GM12878 (cell line): ENCODE results near the gene PPARA. TPM values are rescaled to one million over a fixed set of nuclear protein-coding genes. Genes with fewer than 3 reads are reported as not detected.

Experiments
- ATAC-seq: fragments of 200-7000 bp; cut with Tn5 transposase; 3 replicates; pipeline ENCODE4 v1.9.1; 2020; ENCODE audit warnings: mild to moderate bottlenecking, moderate library complexity
- BruUV-seq: library from RNA; stranded (reverse); fragments of 400-500 nt; replicated peaks from 2 replicates; lab custom pipeline; 2021; lab: Mats Ljungman, UMichigan
- CTCF ChIA-PET: fragments of 300-600 bp; sonication (Branson Sonifier 250); formaldehyde crosslinking; extraction: SDS; loops from one replicate; lab custom pipeline; 2021; ENCODE audit warnings: inconsistent platforms; lab: Yijun Ruan, JAX
- POLR2A ChIA-PET: fragments of 350-600 bp; formaldehyde crosslinking; extraction: SDS; loops from one replicate; lab custom pipeline; 2021; ENCODE audit warnings: inconsistent platforms; lab: Charles Lee
- RAD21 ChIA-PET: fragments of 300-600 bp; sonication (Branson Sonifier 250); formaldehyde crosslinking; loops from one replicate; lab custom pipeline; 2023; ENCODE audit warnings: antibody characterized with exemption; ENCODE audit not compliant: unreplicated experiment; lab: Charles Lee
- SMC1A ChIA-PET: fragments of 300-600 bp; sonication (Branson Sonifier 250); formaldehyde crosslinking; loops from one replicate; lab custom pipeline; 2023; ENCODE audit not compliant: unreplicated experiment, uncharacterized antibody; lab: Charles Lee
- DNase-seq: peaks from one replicate; pipeline ENCODE4 v3.0.0-alpha.2; 2011; ENCODE audit warnings: low read depth, low spot score
- FAIRE-seq: peaks from 3 replicates; lab custom pipeline; 2011; peaks lifted over from hg19 to GRCh38; lab: Jason Lieb, UNC
- H2AFZ ChIP-seq: 2 replicates; pipeline ENCODE4 v1.6.0; 2011; ENCODE audit warnings: low read depth, low read length, control low read depth; ENCODE audit not compliant: control insufficient read depth
- H3K27ac ChIP-seq: 2 replicates; pipeline ENCODE4 v1.5.1; 2011; ENCODE audit warnings: control low read depth; ENCODE audit not compliant: control insufficient read depth, insufficient read depth
- H3K27me3 ChIP-seq, 2 experiments: replicated peaks in 1 of 2; 2 replicates each; pipeline versions ENCODE4 v1.6.0 to v1.6.1; 2011; ENCODE audit warnings: low read length in 1 of 2; ENCODE audit not compliant: control insufficient read depth in 2 of 2, insufficient read depth in 2 of 2
- H3K36me3 ChIP-seq, 2 experiments: 2 replicates each; pipeline ENCODE4 v1.5.1; 2011; ENCODE audit warnings: low read length in 1 of 2; ENCODE audit not compliant: control insufficient read depth in 2 of 2, insufficient read depth in 2 of 2
- H3K4me1 ChIP-seq: 2 replicates; pipeline ENCODE4 v1.6.1; 2011; ENCODE audit warnings: mild to moderate bottlenecking, low read length, moderate library complexity, mixed read lengths; ENCODE audit not compliant: control insufficient read depth, insufficient read depth
- H3K4me2 ChIP-seq: 2 replicates; pipeline ENCODE4 v1.6.0; 2011; ENCODE audit warnings: control low read depth; ENCODE audit not compliant: control insufficient read depth, insufficient read depth
- H3K4me3 ChIP-seq: fragments of 200-600 bp; sonication (generic); 2 replicates; pipeline ENCODE4 v1.5.1; 2016
- H3K79me2 ChIP-seq: 2 replicates; pipeline ENCODE4 v1.6.0; 2011; ENCODE audit warnings: low read length; ENCODE audit not compliant: control insufficient read depth, insufficient read depth
- H3K9ac ChIP-seq: 2 replicates; pipeline ENCODE4 v1.8.0; 2011; ENCODE audit warnings: low read length, control low read depth, mixed read lengths; ENCODE audit not compliant: control insufficient read depth, insufficient read depth
- H3K9me3 ChIP-seq: replicated peaks from 3 replicates; pipeline ENCODE4 v1.5.1; 2011; ENCODE audit warnings: mild to moderate bottlenecking, low read length; ENCODE audit not compliant: control insufficient read depth, insufficient read depth
- H4K20me1 ChIP-seq: 2 replicates; pipeline ENCODE4 v1.6.0; 2011; ENCODE audit not compliant: control insufficient read depth, insufficient read depth
- BRCA1 ChIP-seq: IDR thresholded peaks from 2 replicates; pipeline ENCODE4 v1.6.1; 2011; ENCODE audit warnings: low read depth, low read length, improper control_type of control experiment
- CREB1 ChIP-seq: IDR thresholded peaks from 2 replicates; pipeline ENCODE4 v1.6.1; 2012; ENCODE audit warnings: low read depth, mild to moderate bottlenecking, inconsistent platforms
- KLF5 ChIP-seq: fragments of 450-650 bp; IDR thresholded peaks from 2 replicates; pipeline ENCODE4 v1.6.1; 2014; ENCODE audit warnings: mild to moderate bottlenecking; ENCODE audit not compliant: partially characterized antibody
- MLLT1 ChIP-seq: fragments of 450-650 bp; IDR thresholded peaks from 2 replicates; pipeline ENCODE4 v1.6.1; 2016; ENCODE audit warnings: mild to moderate bottlenecking
- SMARCA5 ChIP-seq: fragments of 450-650 bp; IDR thresholded peaks from 2 replicates; pipeline ENCODE4 v1.6.1; 2017; ENCODE audit warnings: mild to moderate bottlenecking
- WGBS: methylation state at CpG from one replicate; pipeline ENCODE4 v1.1.6; 2016; ENCODE audit warnings: low lambda C conversion rate; ENCODE audit not compliant: insufficient replicate concordance, insufficient coverage; ENCODE audit errors: missing lambda C conversion rate; 5-methylcytosine and 5-hydroxymethylcytosine counted together
- in situ Hi-C: fragments of 300-500 bp; cut with MboI; formaldehyde crosslinking; loops from 9 replicates; pipeline ENCODE4 v1.14.3; 2018; ENCODE audit warnings: mixed read lengths
- intact Hi-C: fragments of 100-400 bp; cut with micrococcal nuclease; formaldehyde crosslinking; loops from one replicate; pipeline ENCODE4 v1.14.2; 2022; ENCODE audit not compliant: unreplicated experiment
- polyA plus RNA-seq, 11 experiments: library from polyadenylated mRNA; depleted of rRNA in 4 of 11; unstranded in 6 of 11; stranded (reverse) in 5 of 11; fragments of >200 nt; fragmentation: Nextera tagmentation in 4 of 11; fragmentation: Illumina TruSeq in 1 of 11; extraction: Ambion mirVana in 4 of 11; extraction: Trizol in 1 of 11; gene quantifications; 1 replicate in 1 of 11; 2 replicates in 10 of 11; pipeline versions ENCODE4 v1.2.1 to v1.2.3, GENCODE V29; 2011 to 2016; ENCODE audit warnings: inconsistent platforms in 2 of 11, missing spikeins in 2 of 11, low read depth in 1 of 11
- total RNA-seq, 4 experiments: library from RNA; depleted of rRNA in 3 of 4; stranded (reverse); fragments of >200 nt in 3 of 4; fragmentation: Illumina TruSeq in 1 of 4; extraction: Trizol in 1 of 4; gene quantifications; 2 replicates each; pipeline versions ENCODE4 v1.2.1 to v1.2.3, GENCODE V29; 2013 to 2021
- TF ChIP-seq, protein P1 (sequence below), 3 experiments: IDR thresholded peaks in 2 of 3; conservative IDR thresholded peaks in 1 of 3; 2 replicates each; pipeline ENCODE4 v1.5.1; 2011; ENCODE audit warnings: low read depth in 3 of 3, low read length in 3 of 3, mild to moderate bottlenecking in 3 of 3, control low read depth in 2 of 3, moderate library complexity in 2 of 3, inconsistent platforms in 1 of 3, mixed read lengths in 1 of 3; ENCODE audit not compliant: control insufficient read depth in 2 of 3, insufficient read depth in 1 of 3; ENCODE audit errors: extremely low read depth in 1 of 3

The PPARA gene
- total and polyA plus RNA-seq, 10 of the 15 experiments (the other 5 are each of a cell fraction or from before 2014, with no cell fraction given), result 0.72 to 10.4 (median 4.6) TPM

GRCh38 chr22:46262449-46263215 is 112.3 kb downstream of the PPARA start:
- no peak for ATAC-seq
- H4K20me1 ChIP-seq, result no peaks in the 10 kb centered on the region
- H3K79me2 ChIP-seq, result no peaks in the 10 kb centered on the region
- peaks cover 3 to 5% of the 10 kb centered on the region in 2 experiments for H3K27me3 ChIP-seq
- no peak overlapping the region for H3K9ac ChIP-seq
- WGBS, result 79% methylated on average over 54 of the region's 109 CpGs
- DNase-seq, result no peak
- ChIA-PET CTCF (no interaction called here), SMC1A (no interaction called here), POLR2A (no interaction called here), RAD21 (no interaction called here)
- peaks cover 10% of the 10 kb centered on the region; the same call in 2 of the 3 replicates for H3K9me3 ChIP-seq
- no peaks in the 10 kb centered on the region for H3K4me1 ChIP-seq
- H3K4me3 ChIP-seq, result no peak overlapping the region
- H2AFZ ChIP-seq, result no peak overlapping the region
- intact Hi-C loops (no loop called here), in situ Hi-C loops (no loop called here)
- no peak overlapping the region for H3K4me2 ChIP-seq
- H3K27ac ChIP-seq, result no peak overlapping the region
- H3K36me3 ChIP-seq, result no peaks in the 10 kb centered on the region
- TF ChIP-seq MLLT1 (no peak), BRCA1 (no peak), CREB1 (no peak), KLF5 (no peak), SMARCA5 (no peak)
- TF ChIP-seq, protein P1, sequence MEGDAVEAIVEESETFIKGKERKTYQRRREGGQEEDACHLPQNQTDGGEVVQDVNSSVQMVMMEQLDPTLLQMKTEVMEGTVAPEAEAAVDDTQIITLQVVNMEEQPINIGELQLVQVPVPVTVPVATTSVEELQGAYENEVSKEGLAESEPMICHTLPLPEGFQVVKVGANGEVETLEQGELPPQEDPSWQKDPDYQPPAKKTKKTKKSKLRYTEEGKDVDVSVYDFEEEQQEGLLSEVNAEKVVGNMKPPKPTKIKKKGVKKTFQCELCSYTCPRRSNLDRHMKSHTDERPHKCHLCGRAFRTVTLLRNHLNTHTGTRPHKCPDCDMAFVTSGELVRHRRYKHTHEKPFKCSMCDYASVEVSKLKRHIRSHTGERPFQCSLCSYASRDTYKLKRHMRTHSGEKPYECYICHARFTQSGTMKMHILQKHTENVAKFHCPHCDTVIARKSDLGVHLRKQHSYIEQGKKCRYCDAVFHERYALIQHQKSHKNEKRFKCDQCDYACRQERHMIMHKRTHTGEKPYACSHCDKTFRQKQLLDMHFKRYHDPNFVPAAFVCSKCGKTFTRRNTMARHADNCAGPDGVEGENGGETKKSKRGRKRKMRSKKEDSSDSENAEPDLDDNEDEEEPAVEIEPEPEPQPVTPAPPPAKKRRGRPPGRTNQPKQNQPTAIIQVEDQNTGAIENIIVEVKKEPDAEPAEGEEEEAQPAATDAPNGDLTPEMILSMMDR (IDR thresholded peaks at IDR 0.05 in 2 of 3, conservative IDR thresholded peaks at IDR 0.05 in 1 of 3; ENCODE audit: control insufficient read depth in 2 of 3, extremely low read depth in 1 of 3, insufficient read depth in 1 of 3, low read depth in 3 of 3, low read length in 3 of 3), result peak in 2 of 3 experiments; percentile 3 to 49; a peak in 1 of 6 replicates
- no TSS peak for BruUV-seq
- FAIRE-seq, result no peak
